CD14-positive monocyte (primary cell): ENCODE data around the gene CRIM1. TPM values are rescaled to one million over a fixed set of nuclear protein-coding genes. Genes with fewer than 3 reads are reported as not detected.

ENCODE experiments used
- DNase-seq, 3 donors: peaks; one replicate each; pipeline ENCODE4 v3.0.0-alpha.2; 2011 to 2022
- H2AFZ ChIP-seq: 2 replicates; pipeline ENCODE4 v1.6.0; 2012; ENCODE audit warnings: mild to moderate bottlenecking, low read depth, low read length, inconsistent platforms; ENCODE audit not compliant: insufficient read depth, poor library complexity, severe bottlenecking
- H3K27ac ChIP-seq, 2 donors: 1 replicate in 1 of 2; 2 replicates in 1 of 2; pipeline ENCODE4 v1.5.1; 2012 to 2013; ENCODE audit warnings: low read length in 2 of 2, control low read depth in 1 of 2, inconsistent platforms in 1 of 2, low read depth in 1 of 2, mild to moderate bottlenecking in 1 of 2
- H3K27me3 ChIP-seq, 2 donors: one replicate each; pipeline versions ENCODE4 v1.6.0 to v1.6.1; 2011 to 2013; ENCODE audit warnings: low read length in 2 of 2; ENCODE audit not compliant: control insufficient read depth in 2 of 2, insufficient read depth in 2 of 2
- H3K36me3 ChIP-seq, 2 donors: replicated peaks in 1 of 2; 1 replicate in 1 of 2; 2 replicates in 1 of 2; pipeline versions ENCODE4 v1.5.1 to v1.6.1; 2012 to 2013; ENCODE audit warnings: low read length in 2 of 2, control low read depth in 1 of 2, inconsistent platforms in 1 of 2, mild to moderate bottlenecking in 1 of 2; ENCODE audit not compliant: insufficient read depth in 2 of 2, control insufficient read depth in 1 of 2
- H3K4me1 ChIP-seq, 2 donors: 1 replicate in 1 of 2; 2 replicates in 1 of 2; pipeline versions ENCODE4 v1.5.1 to v1.6.1; 2012 to 2013; ENCODE audit warnings: low read length in 2 of 2, control low read depth in 1 of 2, inconsistent platforms in 1 of 2, mild to moderate bottlenecking in 1 of 2, moderate library complexity in 1 of 2; ENCODE audit not compliant: insufficient read depth in 2 of 2, control insufficient read depth in 1 of 2
- H3K4me2 ChIP-seq: replicated peaks from 2 replicates; pipeline ENCODE3; 2012; ENCODE audit warnings: low read length, moderate library complexity, mild to moderate bottlenecking; ENCODE audit not compliant: poor library complexity, severe bottlenecking; ENCODE audit errors: extremely low read depth
- H3K4me3 ChIP-seq, 3 experiments: fragments of 200-600 bp in 1 of 3; sonication (generic) in 1 of 3; replicated peaks in 1 of 3; 1 replicate in 2 of 3; 2 replicates in 1 of 3; pipeline ENCODE4 v1.5.1; 2011 to 2013; ENCODE audit warnings: low read length in 3 of 3, mild to moderate bottlenecking in 3 of 3, control low read depth in 2 of 3, low read depth in 2 of 3, inconsistent platforms in 1 of 3, moderate library complexity in 1 of 3
- H3K79me2 ChIP-seq: 2 replicates; pipeline ENCODE4 v1.6.0; 2012; ENCODE audit warnings: mild to moderate bottlenecking, control low read depth, inconsistent platforms, low read length, moderate library complexity; ENCODE audit not compliant: insufficient read depth
- H3K9ac ChIP-seq: 2 replicates; pipeline ENCODE4 v1.6.0; 2017; ENCODE audit warnings: low read length, mild to moderate bottlenecking; ENCODE audit not compliant: insufficient read depth, poor library complexity, severe bottlenecking
- H3K9me3 ChIP-seq, 2 donors: replicated peaks in 1 of 2; 1 replicate in 1 of 2; 2 replicates in 1 of 2; pipeline versions ENCODE4 v1.5.1 to v1.6.1; 2012 to 2013; ENCODE audit warnings: low read length in 2 of 2, control low read depth in 1 of 2; ENCODE audit not compliant: control insufficient read depth in 1 of 2, insufficient read depth in 1 of 2
- H4K20me1 ChIP-seq: 2 replicates; pipeline ENCODE4 v1.6.0; 2012; ENCODE audit warnings: mild to moderate bottlenecking, low read length, control low read depth, moderate library complexity; ENCODE audit not compliant: insufficient read depth
- H3K27ac Mint-ChIP-seq, 7 donors: one replicate each; pipeline ENCODE4 v1.8.0; 2020; ENCODE audit warnings: mild to moderate bottlenecking in 7 of 7, mixed read lengths in 7 of 7, moderate library complexity in 6 of 7, inconsistent platforms in 2 of 7
- H3K27me3 Mint-ChIP-seq, 3 donors: one replicate each; pipeline ENCODE4 v1.8.0; 2021 to 2022; ENCODE audit warnings: low read depth in 3 of 3, mild to moderate bottlenecking in 3 of 3, mixed read lengths in 3 of 3, moderate library complexity in 3 of 3, inconsistent platforms in 1 of 3
- H3K36me3 Mint-ChIP-seq, 2 donors: one replicate each; pipeline ENCODE4 v1.8.0; 2020; ENCODE audit warnings: mixed read lengths in 2 of 2, inconsistent platforms in 1 of 2, mild to moderate bottlenecking in 1 of 2
- H3K4me1 Mint-ChIP-seq: one replicate; pipeline ENCODE4 v1.8.0; 2020; ENCODE audit warnings: mild to moderate bottlenecking, mixed read lengths
- H3K4me3 Mint-ChIP-seq, 2 donors: one replicate each; pipeline ENCODE4 v1.8.0; 2020; ENCODE audit warnings: mild to moderate bottlenecking in 2 of 2, mixed read lengths in 2 of 2, moderate library complexity in 1 of 2
- H3K9me3 Mint-ChIP-seq, 7 donors: one replicate each; pipeline ENCODE4 v1.8.0; 2020 to 2022; ENCODE audit warnings: mixed read lengths in 7 of 7, mild to moderate bottlenecking in 6 of 7, moderate library complexity in 6 of 7, inconsistent platforms in 2 of 7
- CTCF ChIP-seq: fragments of 200-600 bp; IDR thresholded peaks from one replicate; pipeline ENCODE4 v1.8.0; 2022; ENCODE audit warnings: antibody characterized with exemption, mild to moderate bottlenecking
- WGBS: methylation state at CpG from one replicate; pipeline ENCODE4 v1.1.5; 2013; ENCODE audit warnings: missing lambda C conversion rate; ENCODE audit not compliant: insufficient coverage; 5-methylcytosine and 5-hydroxymethylcytosine counted together
- intact Hi-C, 2 donors: fragments of 100-400 bp; cut with micrococcal nuclease; formaldehyde crosslinking; loops; one replicate each; pipeline versions ENCODE4 v1.15.0 to v1.15.1; 2023
- polyA plus RNA-seq, 3 donors: library from polyadenylated mRNA; depleted of rRNA in 1 of 3; unstranded in 2 of 3; stranded (reverse) in 1 of 3; fragments of 300-500 nt in 2 of 3; fragments of >200 nt in 1 of 3; fragmentation: Illumina TruSeq in 2 of 3; gene quantifications; 1 replicate in 2 of 3; 2 replicates in 1 of 3; pipeline ENCODE4 v1.2.3, GENCODE V29; 2012 to 2021

The CRIM1 gene
- polyA plus RNA-seq, 3 donors, result 0.08 to 0.27 TPM; not detected in 1

GRCh38 chr2:36450466-36451196 is 95.1 kb downstream of the CRIM1 start:
- Histone ChIP-seq H3K79me2 (no peaks in the 10 kb centered on the region), H3K4me1 (peaks cover 0 to under 1% of the 10 kb centered on the region in 2 donors), H3K27ac (no peak overlapping the region), H3K9ac (no peak overlapping the region), H3K4me3 (no peak overlapping the region), H3K9me3 (no peaks in the 10 kb centered on the region), H2AFZ (no peak overlapping the region), H4K20me1 (no peaks in the 10 kb centered on the region), H3K4me2 (no peak overlapping the region), H3K27me3 (no peaks in the 10 kb centered on the region), H3K36me3 (no peaks in the 10 kb centered on the region)
- Mint-ChIP-seq H3K27ac (no peak overlapping the region), H3K9me3 (peaks cover 0 to 2% (median 0%) of the 10 kb centered on the region in 7 donors), H3K27me3 (no peaks in the 10 kb centered on the region), H3K4me1 (no peaks in the 10 kb centered on the region), H3K36me3 (no peaks in the 10 kb centered on the region), H3K4me3 (no peak overlapping the region)
- intact Hi-C loops, result no loop called here
- no peak for DNase-seq
- no peak for TF ChIP-seq CTCF
- no CpG with 5 or more reads among the region's 5 CpGs for WGBS

- H3K27ac ChIP-seq, result no peak overlapping the region
- H3K9ac ChIP-seq, result no peak overlapping the region
- H3K4me3 Mint-ChIP-seq, result no peak overlapping the region
- no peaks in the 10 kb centered on the region for H3K27me3 ChIP-seq
- no peaks in the 10 kb centered on the region for H3K36me3 ChIP-seq
- no peak overlapping the region for H3K4me3 ChIP-seq
- no peaks in the 10 kb centered on the region for H3K27me3 Mint-ChIP-seq
- WGBS, result no CpG with 5 or more reads among the region's 5 CpGs
- H2AFZ ChIP-seq, result no peak overlapping the region
- no peaks in the 10 kb centered on the region for H3K36me3 Mint-ChIP-seq
- no peak overlapping the region for H3K27ac Mint-ChIP-seq
- intact Hi-C loops, result no loop called here
- TF ChIP-seq CTCF, result no peak
- H3K4me2 ChIP-seq, result no peak overlapping the region
- H3K9me3 ChIP-seq, result no peaks in the 10 kb centered on the region
- no peaks in the 10 kb centered on the region for H3K4me1 Mint-ChIP-seq
- H3K9me3 Mint-ChIP-seq, result peaks cover 0 to 2% (median 0%) of the 10 kb centered on the region in 7 donors
- DNase-seq, result no peak
- H4K20me1 ChIP-seq, result no peaks in the 10 kb centered on the region
- peaks cover 8 to 9% of the 10 kb centered on the region in 2 donors for H3K4me1 ChIP-seq
- H3K79me2 ChIP-seq, result no peaks in the 10 kb centered on the region
Observed at GRCh38 chr2:36451512-36451911, 95.9 kb downstream of the CRIM1 start.
